GM12878 (cell line): ENCODE results near the gene NLRP6. TPM values are rescaled to one million over a fixed set of nuclear protein-coding genes. Genes with fewer than 3 reads are reported as not detected.
A peak's percentile ranks its signal among the peaks of the same experiment; 100 is the strongest.

Experiments used
- CBX5 ChIP-seq: sonication (generic); IDR thresholded peaks from 2 replicates; pipeline ENCODE4 v1.6.1; 2016; ENCODE audit warnings: low read depth, moderate library complexity, mild to moderate bottlenecking, inconsistent platforms
- CEBPZ ChIP-seq: fragments of 150-350 bp; IDR thresholded peaks from 2 replicates; pipeline ENCODE4 v1.6.1; 2016; ENCODE audit warnings: low read depth, low read length
- CHD1 ChIP-seq: IDR thresholded peaks from 2 replicates; pipeline ENCODE4 v1.6.1; 2012; ENCODE audit warnings: low read depth, low read length, improper control_type of control experiment
- FOXM1 ChIP-seq: IDR thresholded peaks from 2 replicates; pipeline ENCODE4 v1.6.1; 2012; ENCODE audit warnings: low read depth, mild to moderate bottlenecking, inconsistent platforms, low read length, moderate library complexity
- IKZF1 ChIP-seq: fragments of 450-650 bp; conservative IDR thresholded peaks from 2 replicates; pipeline ENCODE4 v1.6.1; 2017; ENCODE audit warnings: antibody characterized with exemption, mild to moderate bottlenecking
- KLF5 ChIP-seq: fragments of 450-650 bp; IDR thresholded peaks from 2 replicates; pipeline ENCODE4 v1.6.1; 2014; ENCODE audit warnings: mild to moderate bottlenecking; ENCODE audit not compliant: partially characterized antibody
- NBN ChIP-seq: fragments of 450-650 bp; IDR thresholded peaks from 2 replicates; pipeline ENCODE4 v1.6.1; 2016
- PKNOX1 ChIP-seq: fragments of 450-650 bp; IDR thresholded peaks from 2 replicates; pipeline ENCODE4 v1.6.1; 2016; ENCODE audit warnings: mild to moderate bottlenecking
- ZBTB4 ChIP-seq: fragments of 450-650 bp; formaldehyde crosslinking; IDR thresholded peaks from 2 replicates; pipeline ENCODE4 v1.4.0; 2022; ENCODE audit warnings: mild to moderate bottlenecking, moderate library complexity
- polyA plus RNA-seq, 11 experiments: library from polyadenylated mRNA; depleted of rRNA in 4 of 11; unstranded in 6 of 11; stranded (reverse) in 5 of 11; fragments of >200 nt; fragmentation: Nextera tagmentation in 4 of 11; fragmentation: Illumina TruSeq in 1 of 11; extraction: Ambion mirVana in 4 of 11; extraction: Trizol in 1 of 11; gene quantifications; 1 replicate in 1 of 11; 2 replicates in 10 of 11; pipeline versions ENCODE4 v1.2.1 to v1.2.3, GENCODE V29; 2011 to 2016; ENCODE audit warnings: inconsistent platforms in 2 of 11, missing spikeins in 2 of 11, low read depth in 1 of 11
- total RNA-seq, 4 experiments: library from RNA; depleted of rRNA in 3 of 4; stranded (reverse); fragments of >200 nt in 3 of 4; fragmentation: Illumina TruSeq in 1 of 4; extraction: Trizol in 1 of 4; gene quantifications; 2 replicates each; pipeline versions ENCODE4 v1.2.1 to v1.2.3, GENCODE V29; 2013 to 2021

The NLRP6 gene
- total and polyA plus RNA-seq, 10 of the 15 experiments (the other 5 are each of a cell fraction or from before 2014, with no cell fraction given), result 0.03 to 0.11 TPM; not detected in 8

GRCh38 chr11:330694-331357 is 52.6 kb downstream of the NLRP6 start (continued):
- TF ChIP-seq CHD1, result 0 out of 2 replicates have a peak, but pooled peaks have one; percentile 36
- no peak for TF ChIP-seq CBX5
- TF ChIP-seq ZBTB4 (CRISPR knock-in tag), result 0 out of 2 replicates have a peak, but pooled peaks have one; percentile 40
- TF ChIP-seq KLF5, result no peak
- TF ChIP-seq NBN, result peak; percentile 54; the same call in 1 of the 2 replicates
- no peak for TF ChIP-seq CEBPZ
- peak; percentile 94 for TF ChIP-seq IKZF1
- no peak for TF ChIP-seq PKNOX1
- no peak; the same call in 1 of the 2 replicates for TF ChIP-seq FOXM1
